DMS153 treated with DMSO at 0.1 percent for 48 hours (cell line): ENCODE data around the gene CCDC7.
"Not testable (repeated sequence)": the region's sequence is repeated elsewhere in the genome, so short reads cannot be mapped to it uniquely, and the experiment has no call there.

Experiments used
- DNase-seq: peaks from one replicate; lab custom pipeline; 2025; ENCODE audit not compliant: unreplicated experiment; lab: John Stamatoyannopoulos, UW

The CCDC7 gene

GRCh38 chr10:32548208-32548607, 102.3 kb downstream of the CCDC7 start:
- DNase-seq, result no peak

DNA sequence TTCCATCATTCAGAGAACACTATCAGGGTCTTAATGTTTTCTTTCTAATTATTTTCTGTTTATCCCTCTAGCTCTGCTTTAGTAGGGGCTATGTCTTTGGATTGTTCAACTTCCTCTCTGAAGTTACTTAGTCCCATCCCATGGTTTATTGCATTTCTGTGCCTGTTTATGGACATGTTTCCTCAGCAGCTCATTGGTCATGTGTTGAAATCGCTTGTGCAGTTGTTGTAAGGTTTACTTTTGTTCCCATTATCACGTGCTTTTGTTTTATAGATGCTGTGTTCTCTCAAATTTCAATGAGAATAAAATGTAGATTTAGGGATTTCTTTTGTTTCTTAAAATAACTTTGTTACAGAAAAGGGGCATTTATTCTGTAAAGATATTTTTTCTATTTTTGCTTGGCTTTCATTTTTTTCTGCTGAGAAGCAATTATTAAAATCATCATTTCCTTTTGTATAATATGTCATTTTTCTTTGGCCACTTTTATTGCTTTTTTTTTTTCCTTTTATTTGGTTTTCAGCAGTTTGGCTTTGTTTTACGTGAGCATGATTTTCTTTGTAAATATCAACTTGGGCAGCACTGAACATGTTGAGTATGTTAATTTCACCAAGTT, 110.9 kb downstream of the CCDC7 start:
- no peak for DNase-seq

DNA sequence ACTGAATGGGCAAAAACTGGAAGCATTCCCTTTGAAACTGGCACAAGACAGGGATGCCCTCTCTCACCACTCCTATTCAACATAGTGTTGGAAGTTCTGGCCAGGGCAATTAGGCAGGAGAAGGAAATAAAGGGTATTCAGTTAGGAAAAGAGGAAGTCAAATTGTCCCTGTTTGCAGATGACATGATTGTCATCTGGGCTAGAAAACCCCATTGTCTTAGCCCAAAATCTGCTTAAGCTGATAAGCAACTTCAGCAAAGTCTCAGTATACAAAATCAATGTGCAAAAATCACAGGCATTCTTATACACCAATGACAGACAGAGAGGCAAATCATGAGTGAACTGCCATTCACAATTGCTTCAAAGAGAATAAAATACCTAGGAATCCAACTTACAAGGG, 116.8 kb downstream of the CCDC7 start:
- DNase-seq, result not testable (repeated sequence)

GRCh38 chr10:32577448-32577847, 131.5 kb downstream of the CCDC7 start:
- no peak for DNase-seq

- DNase-seq, result no peak
Measured at GRCh38 chr10:32582946-32583345, 137.0 kb downstream of the CCDC7 start.

DNA sequence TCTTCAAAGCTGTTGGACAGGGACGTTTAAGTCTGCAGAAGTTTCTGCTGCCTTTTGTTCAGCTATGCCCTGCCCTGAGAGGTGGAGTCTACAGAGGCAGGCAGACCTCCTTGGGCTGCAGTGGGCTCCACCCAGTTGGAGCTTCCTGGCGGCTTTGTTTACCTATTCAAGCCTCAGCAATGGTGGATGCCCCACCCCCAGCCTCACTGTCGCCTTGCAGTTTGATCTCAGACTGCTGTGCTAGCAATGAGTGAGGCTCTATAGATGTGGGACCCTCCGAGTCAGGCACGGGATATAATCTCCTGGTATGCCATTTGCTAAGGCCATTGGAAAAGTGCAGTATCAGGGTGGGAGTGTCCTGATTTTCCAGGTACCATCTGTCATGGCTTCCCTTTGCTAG, 152.1 kb downstream of the CCDC7 start:
- DNase-seq, result not testable (repeated sequence)

DNA sequence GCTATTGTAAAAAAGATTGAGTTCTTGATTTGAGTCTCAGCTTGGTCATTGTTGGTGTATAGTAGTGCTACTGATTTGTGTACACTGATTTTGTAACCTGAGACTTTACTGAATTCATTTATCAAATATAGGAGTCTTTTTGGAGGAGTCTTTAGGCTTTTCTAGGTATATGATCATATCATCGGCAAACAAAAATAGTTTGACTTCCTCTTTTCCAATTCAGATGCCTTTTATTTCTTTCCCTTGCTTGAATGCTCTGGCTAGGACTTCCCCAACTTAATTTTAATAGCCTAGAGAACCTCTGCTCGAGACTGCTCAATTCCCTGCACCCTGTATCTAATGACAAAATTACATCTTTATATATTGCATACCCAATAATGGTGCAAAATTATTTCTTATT, 154.4 kb downstream of the CCDC7 start:
- DNase-seq, result no peak

GRCh38 chr10:32601562-32601961, 155.6 kb downstream of the CCDC7 start:
- not testable (repeated sequence) for DNase-seq

GRCh38 chr10:32605787-32606186, 159.8 kb downstream of the CCDC7 start:
- DNase-seq, result no peak

DNA sequence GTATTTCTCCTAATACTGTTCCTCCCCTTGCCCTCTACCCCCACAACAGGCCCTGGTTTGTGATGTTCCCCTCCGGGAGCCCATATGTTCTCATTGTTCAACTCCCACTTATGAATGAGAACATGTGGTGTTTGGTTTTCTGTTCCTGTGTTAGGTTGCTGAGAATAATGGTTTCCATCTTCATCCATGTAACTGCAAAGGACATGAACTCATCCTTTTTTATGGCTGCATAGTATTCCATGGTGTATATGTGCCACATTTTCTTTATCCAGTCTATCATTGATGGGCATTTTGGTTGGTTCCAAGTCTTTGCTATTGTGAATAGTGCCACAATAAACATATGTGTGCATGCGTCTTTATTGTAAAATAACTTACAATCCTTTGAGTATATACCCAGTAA, 164.6 kb downstream of the CCDC7 start:
- not testable (repeated sequence) for DNase-seq

GRCh38 chr10:32616438-32616837, 170.5 kb downstream of the CCDC7 start:
- DNase-seq, result no peak

DNA sequence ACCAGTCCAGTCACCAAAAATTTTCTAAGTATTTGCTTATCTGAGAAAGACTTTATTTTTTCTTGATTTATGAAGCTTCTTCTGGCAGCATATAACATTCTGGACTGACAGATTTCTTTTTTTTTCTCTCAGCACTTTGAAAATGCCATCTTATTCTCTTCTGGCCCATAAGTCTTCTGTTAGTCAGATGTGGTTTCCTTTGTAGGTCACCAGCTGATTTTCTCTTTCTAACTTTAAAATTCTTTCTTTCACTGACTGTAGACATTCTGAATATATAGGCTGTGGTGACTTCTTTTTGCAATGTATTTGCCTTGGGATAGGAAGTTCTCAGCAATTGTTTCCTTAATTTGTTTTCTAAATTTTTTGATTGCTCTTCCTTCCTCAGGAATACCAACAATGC, 172.5 kb downstream of the CCDC7 start:
- DNase-seq, result no peak

DNA sequence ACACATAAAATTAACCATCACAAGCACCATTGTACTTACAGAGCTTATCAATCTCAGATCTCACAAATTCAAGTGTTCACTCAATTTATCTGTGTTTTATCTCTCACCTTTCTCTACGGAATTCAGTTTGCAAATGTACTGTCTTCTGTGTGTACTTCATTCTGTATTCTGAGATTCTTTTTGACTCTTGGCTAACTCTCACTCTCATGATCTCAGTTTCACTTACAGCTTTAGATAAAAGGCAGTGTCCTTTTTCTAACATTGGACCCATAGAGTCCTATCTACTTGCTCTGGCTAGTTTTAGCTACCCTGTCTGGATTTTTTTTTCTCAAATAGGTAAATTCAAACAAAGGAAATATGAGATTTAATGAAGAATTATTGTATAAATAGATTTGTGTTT, 176.0 kb downstream of the CCDC7 start:
- no peak for DNase-seq

DNA sequence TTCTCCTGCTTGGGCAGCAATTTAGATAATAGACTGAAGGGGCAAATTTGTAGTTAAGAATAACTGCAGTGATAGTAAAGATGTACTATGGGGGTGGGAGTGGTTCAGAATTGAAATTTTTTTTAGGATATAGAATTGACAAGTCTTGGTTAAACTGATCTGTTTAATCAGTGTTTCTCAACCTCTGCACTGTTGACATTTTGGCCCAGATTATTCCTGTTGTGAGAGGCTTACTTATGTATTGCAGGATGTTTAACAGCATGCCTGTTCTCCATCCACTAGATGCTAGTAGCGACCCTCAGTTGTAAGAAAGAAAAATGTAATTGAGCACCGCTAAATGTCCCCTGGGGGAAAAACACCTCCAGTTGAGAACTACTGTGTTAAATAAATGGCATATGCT, 176.5 kb downstream of the CCDC7 start:
- DNase-seq, result no peak

DNA sequence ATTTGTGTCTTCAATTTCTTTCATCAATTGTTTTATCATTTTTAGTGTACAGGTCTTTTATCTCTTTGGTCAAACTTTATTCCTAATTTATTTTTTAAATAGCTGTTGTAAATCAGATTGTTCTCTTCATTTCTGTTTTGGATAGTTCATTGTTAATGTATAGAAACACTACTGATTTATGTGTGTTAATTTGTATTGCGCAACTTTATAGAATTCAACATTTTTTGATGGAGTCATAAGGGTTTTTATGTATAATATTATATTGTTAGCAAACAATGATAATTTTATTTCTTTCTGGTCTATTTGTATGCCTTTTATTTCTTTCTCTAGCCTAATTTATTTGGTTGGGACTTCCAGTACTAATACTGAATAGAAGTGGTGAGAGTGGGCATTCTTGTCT, 181.2 kb downstream of the CCDC7 start:
- DNase-seq, result no peak

DNA sequence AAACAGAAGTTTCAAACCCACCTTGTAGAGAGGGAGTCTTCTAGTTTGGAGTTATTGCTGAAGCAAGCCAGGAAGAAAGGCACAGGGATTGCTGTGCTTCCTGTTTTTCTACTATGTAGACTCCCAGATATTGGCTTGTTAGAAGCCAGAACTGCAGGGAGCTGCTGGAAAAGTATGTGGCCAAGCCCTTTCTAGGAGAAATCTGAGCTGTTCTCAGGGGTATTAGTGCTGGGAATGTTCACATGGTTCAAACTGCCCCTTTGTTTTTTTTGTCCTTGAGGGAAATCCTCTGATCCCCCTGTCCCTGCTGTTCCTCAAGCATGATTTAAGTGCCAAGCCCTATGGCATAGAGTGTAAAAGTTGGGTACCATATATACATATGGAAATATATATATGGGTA, 184.0 kb downstream of the CCDC7 start:
- no peak for DNase-seq

GRCh38 chr10:32646535-32646934, 200.6 kb downstream of the CCDC7 start:
- DNase-seq, result no peak

- no peak for DNase-seq
Measured at GRCh38 chr10:32650246-32650655, 204.3 kb downstream of the CCDC7 start.

GRCh38 chr10:32657430-32657829, 211.5 kb downstream of the CCDC7 start:
- DNase-seq, result not testable (repeated sequence)

- DNase-seq, result no peak
Measured at GRCh38 chr10:32661346-32661745, 215.4 kb downstream of the CCDC7 start.

DNA sequence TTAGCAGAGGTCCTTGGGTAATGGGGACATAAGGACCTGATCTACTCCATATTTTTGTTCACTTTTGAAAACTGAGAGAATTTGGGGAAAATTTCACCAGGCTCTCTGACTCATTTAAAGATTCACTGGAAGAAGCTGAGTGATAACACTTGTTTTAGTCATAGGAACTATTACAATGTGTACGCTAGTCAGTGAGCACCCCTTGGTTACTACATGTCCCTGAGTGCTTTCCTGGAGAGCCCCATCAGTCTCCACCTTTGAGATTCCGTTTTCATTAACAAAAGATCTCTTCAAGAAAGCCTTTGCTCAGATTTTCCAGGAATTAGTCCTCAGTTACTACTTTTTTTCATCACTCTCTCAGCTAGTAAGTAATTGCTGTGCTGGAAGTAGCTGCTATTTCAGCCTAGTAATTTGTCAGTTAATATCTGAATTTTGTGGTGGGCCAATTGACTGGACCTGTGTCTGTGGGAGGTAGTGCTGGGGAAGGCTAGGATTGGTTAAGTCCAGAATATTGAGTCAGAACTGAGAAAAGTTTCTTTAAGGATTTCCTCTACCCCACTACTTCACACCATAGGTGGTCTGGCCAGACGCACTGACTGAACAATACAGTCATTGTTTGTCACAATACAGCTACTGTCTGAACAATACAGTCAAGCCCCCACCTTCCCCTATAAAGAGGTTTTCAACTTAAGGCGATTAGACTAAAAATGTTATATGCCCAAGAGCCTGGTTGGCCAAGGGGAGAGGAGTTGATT, 235.0 kb downstream of the CCDC7 start:
- no peak for DNase-seq

DNA sequence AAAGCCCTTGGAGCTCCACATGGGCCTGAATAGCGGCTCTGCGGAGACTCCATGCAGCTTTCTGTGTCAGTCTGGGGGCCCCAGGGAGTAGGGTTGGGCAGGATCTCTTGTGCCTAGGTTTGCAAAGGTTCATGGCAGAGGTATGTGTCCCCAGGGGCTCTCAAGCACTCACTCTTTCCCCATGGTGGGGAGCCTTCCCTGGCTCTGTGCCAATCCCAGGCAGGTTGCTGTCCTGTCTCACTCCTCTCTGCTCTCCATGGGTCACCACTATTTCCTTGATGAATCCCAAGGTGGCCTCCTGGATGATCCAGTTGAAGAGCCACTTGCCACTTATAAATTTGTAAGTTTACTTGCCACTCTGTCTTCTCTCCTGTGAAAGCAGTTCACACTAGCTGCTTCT, 238.4 kb downstream of the CCDC7 start:
- DNase-seq, result no peak

DNA sequence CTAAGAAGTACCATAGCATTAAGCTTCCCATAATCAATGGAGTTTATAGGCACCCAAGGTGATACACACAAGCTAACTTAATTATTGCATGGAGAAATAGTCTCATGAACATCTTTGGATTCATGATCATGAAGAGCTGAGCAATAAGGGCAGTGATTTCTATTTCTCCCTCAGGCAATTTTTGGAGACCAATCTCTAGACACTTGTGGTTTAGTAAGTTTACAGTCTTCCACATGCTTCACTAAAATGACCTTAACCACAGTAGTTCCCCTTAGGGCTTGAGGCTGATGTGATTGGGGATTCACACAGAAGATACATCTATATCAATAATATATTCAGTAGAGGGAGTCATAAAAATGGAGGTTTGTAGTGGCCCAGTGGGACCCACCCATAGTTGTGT, 241.2 kb downstream of the CCDC7 start:
- DNase-seq, result no peak
